ENCODE results near the gene MRPS2.

The MRPS2 gene

GRCh38 chr9:135490166-135490870 lies 10.2 kb upstream of the MRPS2 start:
- H3K27me3 ChIP-seq (ENCODE audit: control insufficient read depth, insufficient read depth, low read length): no peaks in the 10 kb centered on the region
- H3K9me3 ChIP-seq (ENCODE audit: control insufficient read depth, insufficient read depth, low read depth, low read length): no peaks in the 10 kb centered on the region
- no peak overlapping the region for H3K4me3 ChIP-seq (ENCODE audit: low read depth, low read length)
- no peak overlapping the region for H3K27ac ChIP-seq (ENCODE audit: low read depth, low read length)
- peaks cover 8% of the 10 kb centered on the region; the same call in 1 of the 2 replicates for H3K4me1 ChIP-seq (ENCODE audit: control insufficient read depth, insufficient read depth, low read length)
- no peak overlapping the region for H3K9ac ChIP-seq (ENCODE audit: low read length)
- peaks cover 34% of the 10 kb centered on the region for H3K36me3 ChIP-seq (ENCODE audit: control insufficient read depth, insufficient read depth, low read length)

- Histone ChIP-seq H3K9me3 (ENCODE audit: control insufficient read depth, insufficient read depth, low read depth, low read length) (no peaks in the 10 kb centered on the region), H3K4me1 (ENCODE audit: control insufficient read depth, insufficient read depth, low read length) (peaks cover 8% of the 10 kb centered on the region; the same call in 1 of the 2 replicates), H3K36me3 (ENCODE audit: control insufficient read depth, insufficient read depth, low read length) (peaks cover 27% of the 10 kb centered on the region), H3K4me3 (ENCODE audit: low read depth, low read length) (no peak overlapping the region), H3K27ac (ENCODE audit: low read depth, low read length) (no peak overlapping the region), H3K9ac (ENCODE audit: low read length) (no peak overlapping the region), H3K27me3 (ENCODE audit: control insufficient read depth, insufficient read depth, low read length) (no peaks in the 10 kb centered on the region)
Observed at GRCh38 chr9:135490980-135491464, 9.5 kb upstream of the MRPS2 start.

GRCh38 chr9:135491764-135492163 lies 8.7 kb upstream of the MRPS2 start:
- Histone ChIP-seq H3K9ac (ENCODE audit: low read length) (no peak overlapping the region), H3K4me1 (ENCODE audit: control insufficient read depth, insufficient read depth, low read length) (peaks cover 8% of the 10 kb centered on the region; the same call in 1 of the 2 replicates), H3K36me3 (ENCODE audit: control insufficient read depth, insufficient read depth, low read length) (peaks cover 19% of the 10 kb centered on the region), H3K9me3 (ENCODE audit: control insufficient read depth, insufficient read depth, low read depth, low read length) (no peaks in the 10 kb centered on the region), H3K4me3 (ENCODE audit: low read depth, low read length) (no peak overlapping the region), H3K27ac (ENCODE audit: low read depth, low read length) (no peak overlapping the region), H3K27me3 (ENCODE audit: control insufficient read depth, insufficient read depth, low read length) (no peaks in the 10 kb centered on the region)

GRCh38 chr9:135492886-135493669 lies 7.4 kb upstream of the MRPS2 start:
- no peaks in the 10 kb centered on the region for H3K9me3 ChIP-seq (ENCODE audit: control insufficient read depth, insufficient read depth, low read depth, low read length)
- H3K9ac ChIP-seq (ENCODE audit: low read length): no peak overlapping the region
- H3K36me3 ChIP-seq (ENCODE audit: control insufficient read depth, insufficient read depth, low read length): peaks cover 7% of the 10 kb centered on the region
- H3K27me3 ChIP-seq (ENCODE audit: control insufficient read depth, insufficient read depth, low read length): no peaks in the 10 kb centered on the region; the same call in 1 of the 2 replicates
- no peak overlapping the region for H3K4me3 ChIP-seq (ENCODE audit: low read depth, low read length)
- H3K27ac ChIP-seq (ENCODE audit: low read depth, low read length): no peak overlapping the region
- peaks cover 8% of the 10 kb centered on the region; the same call in 1 of the 2 replicates for H3K4me1 ChIP-seq (ENCODE audit: control insufficient read depth, insufficient read depth, low read length)

- no peak overlapping the region for H3K9ac ChIP-seq (ENCODE audit: low read length)
- H3K27ac ChIP-seq (ENCODE audit: low read depth, low read length): no peak overlapping the region
- H3K36me3 ChIP-seq (ENCODE audit: control insufficient read depth, insufficient read depth, low read length): no peaks in the 10 kb centered on the region
- no peaks in the 10 kb centered on the region for H3K9me3 ChIP-seq (ENCODE audit: control insufficient read depth, insufficient read depth, low read depth, low read length)
- H3K4me3 ChIP-seq (ENCODE audit: low read depth, low read length): no peak overlapping the region
- H3K27me3 ChIP-seq (ENCODE audit: control insufficient read depth, insufficient read depth, low read length): no peaks in the 10 kb centered on the region; the same call in 1 of the 2 replicates
- H3K4me1 ChIP-seq (ENCODE audit: control insufficient read depth, insufficient read depth, low read length): peaks cover 11% of the 10 kb centered on the region; the same call in 1 of the 2 replicates
Observed at GRCh38 chr9:135494791-135495559, 5.5 kb upstream of the MRPS2 start.

- H3K9ac ChIP-seq (ENCODE audit: low read length): no peak overlapping the region
- no peak overlapping the region for H3K27ac ChIP-seq (ENCODE audit: low read depth, low read length)
- H3K36me3 ChIP-seq (ENCODE audit: control insufficient read depth, insufficient read depth, low read length): peaks cover 20% of the 10 kb centered on the region
- peaks cover 11% of the 10 kb centered on the region for H3K4me1 ChIP-seq (ENCODE audit: control insufficient read depth, insufficient read depth, low read length)
- peak overlapping the region; percentile 96; the same call in 1 of the 2 replicates for H3K4me3 ChIP-seq (ENCODE audit: low read depth, low read length)
- H3K27me3 ChIP-seq (ENCODE audit: control insufficient read depth, insufficient read depth, low read length): no peaks in the 10 kb centered on the region; the same call in 1 of the 2 replicates
- H3K9me3 ChIP-seq (ENCODE audit: control insufficient read depth, insufficient read depth, low read depth, low read length): no peaks in the 10 kb centered on the region
Observed at GRCh38 chr9:135498381-135499126, 1.9 kb upstream of the MRPS2 start.

- H3K9me3 ChIP-seq (ENCODE audit: control insufficient read depth, insufficient read depth, low read depth, low read length): no peaks in the 10 kb centered on the region
- no peak overlapping the region for H3K9ac ChIP-seq (ENCODE audit: low read length)
- H3K4me3 ChIP-seq (ENCODE audit: low read depth, low read length): peak overlapping the region; percentile 96
- no peaks in the 10 kb centered on the region; the same call in 1 of the 2 replicates for H3K27me3 ChIP-seq (ENCODE audit: control insufficient read depth, insufficient read depth, low read length)
- H3K4me1 ChIP-seq (ENCODE audit: control insufficient read depth, insufficient read depth, low read length): peaks cover 11% of the 10 kb centered on the region
- H3K36me3 ChIP-seq (ENCODE audit: control insufficient read depth, insufficient read depth, low read length): peaks cover 29% of the 10 kb centered on the region
- no peak overlapping the region for H3K27ac ChIP-seq (ENCODE audit: low read depth, low read length)
Observed at GRCh38 chr9:135499326-135500070, 984 bp upstream of the MRPS2 start.

GRCh38 chr9:135500071-135500524 lies 384 bp upstream of the MRPS2 start:
- no peak overlapping the region for H3K27ac ChIP-seq (ENCODE audit: low read depth, low read length)
- H3K27me3 ChIP-seq (ENCODE audit: control insufficient read depth, insufficient read depth, low read length): no peaks in the 10 kb centered on the region; the same call in 1 of the 2 replicates
- no peaks in the 10 kb centered on the region for H3K9me3 ChIP-seq (ENCODE audit: control insufficient read depth, insufficient read depth, low read depth, low read length)
- H3K4me1 ChIP-seq (ENCODE audit: control insufficient read depth, insufficient read depth, low read length): peaks cover 11% of the 10 kb centered on the region
- H3K36me3 ChIP-seq (ENCODE audit: control insufficient read depth, insufficient read depth, low read length): peaks cover 35% of the 10 kb centered on the region
- H3K9ac ChIP-seq (ENCODE audit: low read length): peak overlapping the region; percentile 5
- peak overlapping the region; percentile 96 for H3K4me3 ChIP-seq (ENCODE audit: low read depth, low read length)

- Histone ChIP-seq H3K27ac (ENCODE audit: low read depth, low read length) (peak overlapping the region; percentile 92; the same call in 1 of the 2 replicates), H3K4me3 (ENCODE audit: low read depth, low read length) (peak overlapping the region; percentile 96)
Observed at GRCh38 chr9:135501261-135502167, 1.0 kb downstream of the MRPS2 start.

More at GRCh38 chr9:135501261-135502167, 1.0 kb downstream of the MRPS2 start:
- peaks cover 16% of the 10 kb centered on the region for H3K4me1 ChIP-seq (ENCODE audit: control insufficient read depth, insufficient read depth, low read length)
- peaks cover 38% of the 10 kb centered on the region for H3K36me3 ChIP-seq (ENCODE audit: control insufficient read depth, insufficient read depth, low read length)
- peak overlapping the region; percentile 93 for H3K9ac ChIP-seq (ENCODE audit: low read length)
- H3K27me3 ChIP-seq (ENCODE audit: control insufficient read depth, insufficient read depth, low read length): no peaks in the 10 kb centered on the region; the same call in 1 of the 2 replicates
- no peaks in the 10 kb centered on the region for H3K9me3 ChIP-seq (ENCODE audit: control insufficient read depth, insufficient read depth, low read depth, low read length)

Data from HUES6 (cell line).